BLaER1 treated with 17β-estradiol and CSF1 and Interleukin-3, amounts not matched to agents 10 nM and 100 nM (cell line): ENCODE measurements around the gene TMEM204.
A peak's percentile ranks its signal among the peaks of the same experiment; 100 is the strongest.

Experiments used
- H3K27ac ChIP-seq, 11 experiments: shearing (Covaris generic); formaldehyde crosslinking; 2 replicates each; pipeline ENCODE4 v1.8.1; 2022
- H3K27me3 ChIP-seq, 11 experiments: shearing (Covaris generic); formaldehyde crosslinking; 2 replicates each; pipeline ENCODE4 v1.8.1; 2022
- H3K36me3 ChIP-seq, 11 experiments: shearing (Covaris generic); formaldehyde crosslinking; 2 replicates each; pipeline ENCODE4 v1.8.1; 2022
- H3K4me1 ChIP-seq, 10 experiments: shearing (Covaris generic); formaldehyde crosslinking; 2 replicates each; pipeline ENCODE4 v1.8.1; 2022
- H3K4me2 ChIP-seq, 11 experiments: shearing (Covaris generic); formaldehyde crosslinking; 2 replicates each; pipeline ENCODE4 v1.8.1; 2022
- H3K4me3 ChIP-seq, 10 experiments: shearing (Covaris generic); formaldehyde crosslinking; 2 replicates each; pipeline ENCODE4 v1.8.1; 2022
- H3K9ac ChIP-seq, 11 experiments: shearing (Covaris generic); formaldehyde crosslinking; 2 replicates each; pipeline ENCODE4 v1.8.1; 2022
- H3K9me3 ChIP-seq, 11 experiments: shearing (Covaris generic); formaldehyde crosslinking; replicated peaks in 1 of 11; 2 replicates each; pipeline ENCODE4 v1.8.1; 2022
- H4K20me1 ChIP-seq, 11 experiments: shearing (Covaris generic); formaldehyde crosslinking; 2 replicates each; pipeline ENCODE4 v1.8.1; 2022
- Cebpa-rat ChIP-seq, 11 experiments: shearing (Covaris generic); IDR thresholded peaks; 2 replicates each; pipeline ENCODE4 v1.8.1; 2022

The TMEM204 gene

GRCh38 chr16:1533443-1533951, at the start of gene TMEM204:
TMEM204 (plus strand) TSS chr16:1533666; CDS start chr16:1534276, 610 bp downstream.
- Histone ChIP-seq H3K9ac (peak within 1 kb of the TSS; percentile 10 to 58 (median 37); a peak in 15 of 22 replicates), H3K4me2 (peak within 1 kb of the TSS; percentile 69 to 95 (median 90)), H3K9me3 (no peaks in the 10 kb centered on the region)

GRCh38 chr16:1485847-1486496, 47.5 kb upstream of the TMEM204 start:
- TF ChIP-seq Cebpa-rat (IDR thresholded peaks at IDR 0.05): no peak
- Histone ChIP-seq H3K4me3 (no peak overlapping the region), H3K27me3 (no peaks in the 10 kb centered on the region), H3K9ac (no peak overlapping the region; a peak in 1 of 22 replicates), H3K36me3 (no peaks in the 10 kb centered on the region), H3K27ac (no peak overlapping the region), H3K4me1 (peaks cover 3 to 31% (median 17%) of the 10 kb centered on the region in 10 experiments), H3K9me3 (no peaks in the 10 kb centered on the region), H3K4me2 (no peak overlapping the region), H4K20me1 (no peaks in the 10 kb centered on the region)

More at GRCh38 chr16:1533443-1533951, at the start of gene TMEM204:
- Histone ChIP-seq H3K27me3 (peaks cover 77 to 97% (median 83%) of the 10 kb centered on the region in 11 experiments), H4K20me1 (peaks cover 0 to 100% (median 85%) of the 10 kb centered on the region in 11 experiments; a peak in 20 of 22 replicates), H3K27ac (0 out of 22 replicates have a peak within 1 kb of the TSS, but pooled peaks of 1 of the 11 experiments have one; percentile 7), H3K4me1 (peaks cover 60 to 91% (median 78%) of the 10 kb centered on the region in 10 experiments), H3K4me3 (peak within 1 kb of the TSS in 8 of 10 experiments; percentile 1 to 58 (median 38); a peak in 12 of 20 replicates), H3K36me3 (no peaks in the 10 kb centered on the region)
- no peak for TF ChIP-seq Cebpa-rat (IDR thresholded peaks at IDR 0.05)

DNA sequence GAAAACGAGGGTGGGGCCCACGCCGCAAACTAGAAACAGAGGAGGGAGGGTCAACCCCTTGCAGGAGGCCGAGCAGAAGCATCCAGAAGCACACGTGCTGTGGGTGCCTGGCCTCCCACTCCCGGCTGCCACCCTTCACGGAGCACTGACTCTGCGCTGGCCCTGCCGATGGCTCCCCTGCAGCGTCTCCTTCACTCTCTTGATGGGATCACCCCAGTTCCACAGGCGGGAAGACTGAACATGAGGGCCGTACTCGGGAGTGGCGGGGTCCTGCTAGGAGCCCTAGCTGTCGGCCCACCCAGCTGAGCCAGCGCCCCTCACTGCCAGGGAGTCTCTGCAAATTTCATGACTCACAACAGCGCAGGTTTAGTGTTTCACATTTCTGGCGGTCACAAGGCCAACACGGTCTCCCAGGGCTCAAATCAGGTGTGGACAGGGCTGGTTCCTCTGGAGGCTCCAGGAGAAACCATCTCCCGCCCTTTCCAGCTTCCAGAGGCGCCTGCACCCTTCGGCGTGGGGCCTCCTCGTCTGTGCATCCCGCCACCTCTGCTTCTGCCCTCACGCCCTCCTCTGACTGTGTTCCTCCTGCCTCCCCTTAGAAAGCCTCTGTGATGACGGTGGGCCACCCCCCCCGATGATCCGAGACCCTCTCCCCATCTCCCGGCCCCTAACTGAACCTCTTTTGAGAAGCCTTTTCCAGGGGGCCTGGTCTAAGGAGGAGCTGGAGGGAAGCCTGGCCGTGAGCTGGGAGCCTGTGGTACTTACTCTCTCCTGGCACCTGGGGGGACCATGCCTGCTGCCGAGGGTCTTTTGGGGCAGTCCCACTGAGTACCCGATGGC, 46.7 kb upstream of the TMEM204 start:
- Histone ChIP-seq H3K27ac (no peak overlapping the region; a peak in 1 of 22 replicates), H4K20me1 (no peaks in the 10 kb centered on the region), H3K27me3 (no peaks in the 10 kb centered on the region), H3K4me3 (no peak overlapping the region), H3K9me3 (no peaks in the 10 kb centered on the region), H3K9ac (0 out of 22 replicates have a peak overlapping the region, but pooled peaks of 1 of the 11 experiments have one; percentile 10), H3K36me3 (no peaks in the 10 kb centered on the region), H3K4me2 (no peak overlapping the region), H3K4me1 (peaks cover 0 to 28% (median 13%) of the 10 kb centered on the region in 10 experiments; a peak in 15 of 20 replicates)
- TF ChIP-seq Cebpa-rat (IDR thresholded peaks at IDR 0.05): no peak

GRCh38 chr16:1487395-1488053, 45.9 kb upstream of the TMEM204 start:
- Histone ChIP-seq H3K27me3 (no peaks in the 10 kb centered on the region), H3K4me3 (no peak overlapping the region), H3K9ac (no peak overlapping the region), H3K36me3 (no peaks in the 10 kb centered on the region), H3K27ac (no peak overlapping the region; a peak in 1 of 22 replicates), H3K9me3 (no peaks in the 10 kb centered on the region), H4K20me1 (no peaks in the 10 kb centered on the region), H3K4me2 (no peak overlapping the region), H3K4me1 (peaks cover 4 to 30% (median 19%) of the 10 kb centered on the region in 10 experiments)
- TF ChIP-seq Cebpa-rat (IDR thresholded peaks at IDR 0.05): no peak

DNA sequence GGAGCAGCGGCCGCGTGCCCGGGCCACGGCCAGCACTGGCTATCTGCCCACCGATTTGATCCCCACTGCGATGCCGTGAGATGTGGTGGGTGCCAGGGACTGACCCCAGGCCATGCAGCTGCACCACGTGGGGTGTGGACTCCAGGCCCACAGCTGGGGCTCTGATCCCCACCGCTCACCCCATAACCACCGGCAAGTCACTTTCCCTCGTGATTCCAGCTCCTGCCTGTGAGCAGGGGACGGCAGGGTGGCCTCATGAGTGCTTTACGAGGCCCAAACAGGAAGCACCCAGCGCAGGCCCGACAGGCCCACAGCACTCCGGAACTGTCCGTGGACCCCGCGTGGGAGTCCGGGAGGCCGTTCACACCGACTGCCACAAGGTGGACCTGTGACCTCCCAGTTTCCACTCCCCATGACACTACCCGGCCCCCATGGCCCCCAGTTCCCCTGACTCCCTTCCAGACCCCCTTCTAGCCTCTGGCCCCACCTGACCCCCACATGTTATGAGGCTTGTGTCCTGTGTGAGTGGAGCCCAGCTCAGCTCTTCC, 45.3 kb upstream of the TMEM204 start:
- Histone ChIP-seq H3K36me3 (no peaks in the 10 kb centered on the region), H3K27me3 (no peaks in the 10 kb centered on the region), H3K4me1 (peaks cover 9 to 30% (median 21%) of the 10 kb centered on the region in 10 experiments), H4K20me1 (no peaks in the 10 kb centered on the region), H3K4me3 (no peak overlapping the region), H3K4me2 (no peak overlapping the region), H3K27ac (no peak overlapping the region), H3K9ac (0 out of 22 replicates have a peak overlapping the region, but pooled peaks of 1 of the 11 experiments have one; percentile 33), H3K9me3 (no peaks in the 10 kb centered on the region)
- no peak for TF ChIP-seq Cebpa-rat (IDR thresholded peaks at IDR 0.05)

DNA sequence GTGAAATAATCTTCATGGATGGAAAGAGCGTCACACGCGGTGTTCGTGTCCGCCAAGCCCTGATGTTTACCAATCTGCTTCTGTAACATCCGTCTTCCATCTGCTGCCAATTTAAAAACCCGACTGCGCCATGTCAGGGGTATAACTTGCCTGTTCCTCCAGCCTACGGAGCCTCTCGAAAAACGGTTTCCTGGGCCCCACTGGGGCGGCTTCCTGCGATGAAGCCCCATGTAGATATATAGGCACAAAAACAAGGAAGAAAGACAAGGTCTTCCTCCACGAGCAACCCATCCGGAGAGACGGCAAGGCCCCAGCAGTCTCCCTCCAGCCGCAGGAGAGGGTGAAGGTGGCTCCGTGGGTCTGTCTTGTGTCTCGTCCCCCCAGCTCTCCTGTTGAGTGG, 44.8 kb upstream of the TMEM204 start, which contains the start of gene PTX4:
PTX4 (minus strand) TSS at position 326 of the 400 bp plus-strand sequence; CDS start at position 291, 35 bp downstream.
- no peak for TF ChIP-seq Cebpa-rat (IDR thresholded peaks at IDR 0.05)
- Histone ChIP-seq H4K20me1 (peaks cover 0 to under 1% (median 0%) of the 10 kb centered on the region in 11 experiments; a peak in 2 of 22 replicates), H3K4me2 (no peak within 1 kb of the TSS), H3K27ac (no peak within 1 kb of the TSS), H3K4me3 (no peak within 1 kb of the TSS), H3K27me3 (no peaks in the 10 kb centered on the region), H3K9me3 (no peaks in the 10 kb centered on the region), H3K9ac (peak within 1 kb of the TSS in 2 of 11 experiments; percentile 27 to 33; a peak in 1 of 22 replicates), H3K36me3 (no peaks in the 10 kb centered on the region), H3K4me1 (peaks cover 9 to 25% (median 16%) of the 10 kb centered on the region in 10 experiments)

DNA sequence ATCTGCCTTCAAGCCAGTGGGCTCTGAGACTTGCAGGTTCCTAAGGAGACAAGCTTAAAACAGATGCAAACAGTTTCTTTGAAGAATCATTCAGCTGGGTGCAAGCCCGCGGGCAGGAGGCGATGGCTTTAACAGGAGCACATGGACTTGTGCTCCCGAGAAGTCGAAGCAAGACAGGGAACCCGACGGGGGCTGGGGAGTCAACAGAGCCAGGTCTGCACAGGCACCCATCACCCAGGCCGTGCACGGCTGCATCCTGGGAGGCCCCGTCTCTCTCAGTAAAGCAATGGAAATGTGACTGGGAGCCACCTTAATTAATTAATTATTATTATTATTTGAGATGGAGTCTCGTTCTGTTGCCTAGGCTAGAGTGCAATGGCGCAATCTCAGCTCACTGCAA, 44.4 kb upstream of the TMEM204 start:
- Histone ChIP-seq H3K27me3 (no peaks in the 10 kb centered on the region), H3K36me3 (no peaks in the 10 kb centered on the region), H3K27ac (no peak overlapping the region), H3K4me2 (no peak overlapping the region), H3K4me3 (no peak overlapping the region), H4K20me1 (peaks cover 0 to 5% (median 1%) of the 10 kb centered on the region in 11 experiments; a peak in 5 of 22 replicates), H3K4me1 (peaks cover 11 to 23% (median 15%) of the 10 kb centered on the region in 10 experiments), H3K9ac (0 out of 22 replicates have a peak overlapping the region, but pooled peaks of 1 of the 11 experiments have one; percentile 27), H3K9me3 (no peaks in the 10 kb centered on the region)
- TF ChIP-seq Cebpa-rat (IDR thresholded peaks at IDR 0.05): no peak

DNA sequence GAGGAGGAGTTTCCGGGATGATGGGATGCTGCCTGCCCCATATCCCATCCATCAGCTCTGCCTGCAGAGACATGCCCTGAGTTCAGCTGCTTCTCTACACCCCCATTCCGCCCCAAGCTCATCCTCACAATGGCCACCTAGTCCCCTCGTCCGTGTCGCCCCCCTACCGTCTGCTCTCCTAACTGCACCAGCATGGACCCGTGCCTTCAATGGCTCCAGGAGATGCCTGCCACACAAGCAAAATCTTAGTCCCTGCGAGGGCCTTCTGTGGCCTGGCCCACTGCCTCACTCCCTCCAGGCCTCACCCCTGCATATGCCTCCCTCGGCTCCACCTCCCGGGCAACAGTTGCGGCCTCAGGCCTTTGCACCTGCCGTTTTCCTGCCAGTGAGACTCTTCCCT, 42.1 kb upstream of the TMEM204 start:
- Histone ChIP-seq H3K27ac (no peak overlapping the region; a peak in 1 of 22 replicates), H3K27me3 (no peaks in the 10 kb centered on the region), H3K9me3 (no peaks in the 10 kb centered on the region), H3K36me3 (peaks cover 16 to 22% (median 20%) of the 10 kb centered on the region in 11 experiments; a peak in 21 of 22 replicates), H3K4me2 (no peak overlapping the region), H4K20me1 (peaks cover 0 to 28% (median 24%) of the 10 kb centered on the region in 11 experiments; a peak in 17 of 22 replicates), H3K9ac (no peak overlapping the region), H3K4me3 (no peak overlapping the region), H3K4me1 (peaks cover 19 to 34% (median 30%) of the 10 kb centered on the region in 10 experiments)
- TF ChIP-seq Cebpa-rat (IDR thresholded peaks at IDR 0.05): no peak
